GM18517 (cell line): ENCODE results near the gene MARCHF10.

ENCODE experiments used
- ATAC-seq: cut with Tn5 transposase; IDR thresholded peaks from one replicate; pipeline ENCODE4 v1.9.1; 2021; ENCODE audit warnings: mild to moderate bottlenecking, moderate library complexity; ENCODE audit not compliant: unreplicated experiment

MARCHF10 gene

GRCh38 chr17:62720126-62720850 lies 87.8 kb downstream of the MARCHF10 start:
- ATAC-seq = no peak

DNA sequence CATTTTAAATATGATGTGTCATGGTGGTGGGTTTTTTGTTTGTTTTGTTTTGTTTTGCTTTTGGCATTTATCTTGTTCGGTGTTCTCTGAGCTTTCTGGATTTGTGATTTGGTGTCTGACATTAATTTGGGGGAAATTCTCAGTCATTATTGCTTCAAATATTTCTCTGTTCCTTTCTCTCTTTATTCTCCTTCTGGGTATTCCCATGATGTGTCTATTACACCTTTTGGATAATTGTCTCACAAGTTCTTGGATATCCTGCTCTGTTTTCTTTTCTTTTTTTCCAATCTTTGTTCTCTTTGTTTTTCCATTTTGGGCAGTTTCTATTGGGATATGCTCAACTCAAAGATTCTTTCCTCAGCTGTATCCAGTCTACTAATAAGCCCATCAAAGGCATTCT lies 88.5 kb downstream of the MARCHF10 start:
- no peak for ATAC-seq

- no peak for ATAC-seq
These were observed 89.7 kb downstream of the MARCHF10 start for GRCh38 chr17:62718429-62718828.

GRCh38 chr17:62717889-62718288 lies 90.2 kb downstream of the MARCHF10 start:
- no peak for ATAC-seq

GRCh38 chr17:62717589-62717855 lies 90.6 kb downstream of the MARCHF10 start:
- ATAC-seq = no peak

DNA sequence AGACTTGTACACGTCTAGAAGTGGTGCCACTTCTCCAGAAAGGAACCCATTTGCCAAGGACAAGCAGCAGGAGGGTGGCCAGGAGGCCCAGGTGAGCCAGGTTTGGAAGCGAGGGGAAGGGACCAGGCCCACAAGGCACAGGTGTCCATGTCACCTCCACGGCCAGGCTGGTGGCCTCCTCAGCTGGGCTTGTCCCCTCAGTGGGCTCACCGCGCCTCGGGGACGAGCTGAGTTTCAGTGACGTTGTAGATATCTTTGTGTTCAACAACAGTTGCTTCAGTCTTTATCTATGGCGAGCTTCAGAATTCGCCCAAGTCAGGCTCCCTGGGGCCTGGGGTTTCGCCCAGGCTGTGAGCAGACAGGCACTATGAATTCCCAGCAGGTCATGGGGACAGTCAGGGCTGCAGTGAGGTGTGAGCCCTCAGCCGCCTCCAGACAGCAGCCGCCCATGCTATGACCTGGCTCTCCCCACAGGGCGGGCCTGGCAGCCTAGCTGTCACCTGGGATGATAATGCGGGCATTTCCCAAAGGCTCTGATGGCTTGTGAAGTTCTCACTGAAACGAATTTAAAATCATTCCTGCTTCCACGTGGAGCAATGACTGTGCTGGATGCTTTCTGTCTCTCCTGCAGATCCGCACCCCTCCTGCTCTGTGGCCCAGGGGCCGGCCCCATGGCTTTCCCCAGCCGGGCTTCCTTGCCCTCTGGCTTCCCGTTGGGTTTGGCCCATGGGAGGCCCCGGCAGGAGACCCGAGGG lies 91.1 kb downstream of the MARCHF10 start:
- ATAC-seq = no peak

- ATAC-seq = no peak
These were observed 92.2 kb downstream of the MARCHF10 start for GRCh38 chr17:62715882-62716390.

GRCh38 chr17:62714016-62714777 lies 93.9 kb downstream of the MARCHF10 start:
- no peak for ATAC-seq

- ATAC-seq = no peak
These were observed 94.8 kb downstream of the MARCHF10 start for GRCh38 chr17:62713086-62713881.

DNA sequence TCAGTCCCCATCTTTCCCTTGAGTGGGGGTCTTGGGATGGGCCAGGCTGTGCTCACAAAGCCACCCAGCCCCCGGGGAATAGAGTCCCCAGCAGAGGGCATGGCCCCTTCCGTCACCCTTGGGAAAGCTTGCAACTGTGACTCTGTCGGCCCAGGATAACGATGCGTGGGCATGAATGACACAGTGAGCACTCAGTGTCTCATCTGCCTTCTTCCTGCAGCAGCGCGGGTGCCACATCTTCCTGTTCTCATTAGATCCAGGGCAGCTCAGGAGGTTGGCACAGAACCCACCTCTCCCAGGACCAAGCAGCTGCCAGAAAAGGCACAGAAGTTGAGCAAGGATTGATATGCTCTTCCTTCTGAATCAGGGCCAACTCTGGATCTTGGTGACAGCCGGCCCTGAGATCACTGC lies 95.9 kb downstream of the MARCHF10 start:
- ATAC-seq = no peak

DNA sequence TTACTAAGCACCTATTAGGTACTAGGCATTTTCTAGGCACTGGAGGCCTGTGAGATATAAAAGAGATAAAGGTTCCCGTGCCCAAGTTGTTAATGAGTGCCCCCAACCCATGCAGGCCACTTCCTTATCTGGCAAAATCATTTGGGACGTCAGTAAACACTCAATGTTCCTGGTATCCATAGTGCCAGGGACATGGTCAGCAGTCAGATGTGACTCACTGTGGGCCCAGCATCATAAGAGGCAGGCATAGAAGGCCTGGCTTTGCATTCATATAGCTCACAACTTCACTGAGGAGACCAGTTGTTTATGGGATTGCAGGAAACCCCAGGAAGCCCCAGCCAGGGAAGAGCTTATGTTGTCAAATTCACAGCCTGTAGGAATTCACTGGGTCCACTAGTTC lies 99.5 kb downstream of the MARCHF10 start:
- no peak for ATAC-seq

- no peak for ATAC-seq
These were observed 100.7 kb downstream of the MARCHF10 start for GRCh38 chr17:62707425-62707739.

- ATAC-seq = no peak
These were observed 101.3 kb downstream of the MARCHF10 start for GRCh38 chr17:62706598-62707424.

GRCh38 chr17:62705778-62706597 lies 102.1 kb downstream of the MARCHF10 start:
- no peak for ATAC-seq

GRCh38 chr17:62705156-62705777 lies 102.8 kb downstream of the MARCHF10 start:
- ATAC-seq = no peak

DNA sequence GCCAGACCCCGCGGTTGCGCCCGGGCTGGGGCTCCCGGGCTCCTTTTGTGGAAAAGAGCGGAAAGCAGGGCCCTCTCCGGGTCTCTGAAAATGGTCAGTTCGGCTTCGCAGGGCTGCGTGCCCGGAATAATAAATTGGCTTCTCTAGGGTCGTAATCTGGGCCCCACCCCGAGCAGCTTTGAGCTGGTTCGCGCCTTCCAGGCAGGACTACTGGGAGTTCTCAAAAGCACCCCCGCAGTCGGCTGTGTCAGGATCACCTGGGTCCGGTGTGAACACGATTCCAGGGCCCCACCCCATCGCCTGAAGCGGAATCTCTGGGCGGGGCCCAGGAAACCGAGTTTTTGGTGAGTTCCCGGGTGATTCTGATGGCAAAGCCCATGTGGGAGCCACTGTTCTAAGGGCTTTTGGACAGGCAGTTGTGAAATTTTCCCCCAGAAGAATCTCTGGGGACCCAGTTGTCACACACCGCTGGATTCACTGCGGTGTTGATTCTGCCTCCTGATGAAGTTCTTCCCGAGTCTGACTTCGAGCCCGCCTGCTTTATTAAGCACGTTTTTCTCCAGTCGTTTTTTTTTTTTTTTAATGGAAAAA lies 103.6 kb downstream of the MARCHF10 start:
- ATAC-seq = no peak

DNA sequence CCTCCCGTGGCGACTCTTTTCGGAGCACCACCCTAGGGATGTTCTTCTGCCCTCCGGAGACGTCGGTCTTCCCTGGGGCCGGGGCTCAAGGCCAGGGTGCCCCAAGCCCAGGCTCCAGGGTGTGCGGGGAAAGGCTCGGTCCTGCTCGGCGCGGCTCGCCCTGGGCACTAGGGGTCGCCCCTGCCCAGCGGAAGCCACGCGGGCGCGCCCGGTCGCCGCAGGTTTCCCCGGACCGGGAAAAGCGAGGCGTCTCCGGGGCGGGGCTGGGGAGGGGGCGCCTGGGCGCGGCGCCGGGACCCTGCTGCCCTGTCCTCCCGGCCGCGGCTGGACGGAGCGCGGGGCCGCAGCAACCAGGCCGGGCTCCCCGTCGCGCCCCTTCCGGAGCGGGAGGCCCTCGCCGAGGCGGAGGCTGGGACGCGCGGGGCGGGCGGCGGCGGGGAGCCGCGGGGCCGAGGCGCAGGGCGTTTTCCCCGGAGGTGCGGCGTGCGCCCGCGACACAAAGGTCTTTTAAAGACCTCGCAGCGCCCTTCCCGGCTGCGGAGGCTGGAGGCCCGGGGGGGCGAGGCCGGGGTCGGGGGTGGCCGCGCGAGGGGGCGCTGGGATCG lies 104.2 kb downstream of the MARCHF10 start:
- ATAC-seq = no peak

- no peak for ATAC-seq
These were observed 104.8 kb downstream of the MARCHF10 start for GRCh38 chr17:62703261-62703775.
